GM23338 (cell line): ENCODE results near the gene LEMD2. TPM values are rescaled to one million over a fixed set of nuclear protein-coding genes. Genes with fewer than 3 reads are reported as not detected.

Source experiments
- ATAC-seq: fragments of 200-7000 bp; cut with Tn5 transposase; 3 replicates; pipeline ENCODE4 v1.9.1; 2020
- DNase-seq: peaks from one replicate; pipeline ENCODE4 v3.0.0-alpha.2; 2015; ENCODE audit warnings: low spot score
- H2AFZ ChIP-seq: fragments of 200-600 bp; sonication (generic); 2 replicates; pipeline ENCODE4 v1.8.0; 2016; ENCODE audit warnings: antibody characterized with exemption, mild to moderate bottlenecking, moderate library complexity
- H3F3A ChIP-seq: fragments of 200-600 bp; sonication (generic); replicated peaks from 2 replicates; pipeline ENCODE4 v1.8.0; 2017; ENCODE audit warnings: antibody characterized with exemption, mixed run types, low read depth
- H3K27ac ChIP-seq: fragments of 200-600 bp; sonication (generic); 2 replicates; pipeline ENCODE4 v1.6.1; 2016; ENCODE audit warnings: low read depth
- H3K27me3 ChIP-seq: fragments of 200-600 bp; sonication (generic); 2 replicates; pipeline ENCODE4 v1.8.0; 2016; ENCODE audit warnings: mild to moderate bottlenecking, mixed run types, moderate library complexity; ENCODE audit not compliant: insufficient read depth
- H3K36me3 ChIP-seq: fragments of 200-600 bp; sonication (generic); 2 replicates; pipeline ENCODE4 v1.8.0; 2016; ENCODE audit warnings: mild to moderate bottlenecking; ENCODE audit not compliant: insufficient read depth
- H3K4me1 ChIP-seq: fragments of 200-600 bp; sonication (generic); 2 replicates; pipeline ENCODE4 v1.8.0; 2016; ENCODE audit warnings: mild to moderate bottlenecking, moderate library complexity; ENCODE audit not compliant: insufficient read depth
- H3K4me2 ChIP-seq: fragments of 200-600 bp; sonication (generic); 2 replicates; pipeline ENCODE4 v1.7.1; 2017; ENCODE audit warnings: mixed run types
- H3K4me3 ChIP-seq: fragments of 200-600 bp; sonication (generic); 2 replicates; pipeline ENCODE4 v1.6.1; 2016; ENCODE audit warnings: mixed run types
- H3K79me2 ChIP-seq: fragments of 200-600 bp; sonication (generic); replicated peaks from 2 replicates; pipeline ENCODE4 v1.8.0; 2017; ENCODE audit warnings: mild to moderate bottlenecking; ENCODE audit not compliant: insufficient read depth
- H3K9me2 ChIP-seq: fragments of 200-600 bp; sonication (generic); 2 replicates; pipeline ENCODE4 v1.8.0; 2017; ENCODE audit not compliant: insufficient read depth
- H4K20me1 ChIP-seq: fragments of 200-600 bp; sonication (generic); replicated peaks from 2 replicates; pipeline ENCODE4 v1.8.0; 2017; ENCODE audit warnings: mild to moderate bottlenecking; ENCODE audit not compliant: insufficient read depth
- H3K27ac Mint-ChIP-seq: 2 replicates; pipeline ENCODE4 v1.8.0; 2020; ENCODE audit warnings: inconsistent platforms, mild to moderate bottlenecking, moderate library complexity, mixed read lengths
- H3K27me3 Mint-ChIP-seq: 3 replicates; pipeline ENCODE4 v1.8.0; 2022; ENCODE audit warnings: low read depth, mild to moderate bottlenecking, moderate library complexity, mixed read lengths, inconsistent platforms; ENCODE audit not compliant: insufficient read depth, poor library complexity
- H3K36me3 Mint-ChIP-seq: 3 replicates; pipeline ENCODE4 v1.8.0; 2021; ENCODE audit warnings: low read depth, mild to moderate bottlenecking, inconsistent platforms, moderate library complexity, mixed read lengths
- H3K4me1 Mint-ChIP-seq: 3 replicates; pipeline ENCODE4 v1.8.0; 2020; ENCODE audit warnings: mild to moderate bottlenecking, inconsistent platforms, mixed read lengths
- H3K4me3 Mint-ChIP-seq: 3 replicates; pipeline ENCODE4 v1.8.0; 2021; ENCODE audit warnings: moderate library complexity, mild to moderate bottlenecking, inconsistent platforms, mixed read lengths
- H3K9me3 Mint-ChIP-seq: 3 replicates; pipeline ENCODE4 v1.8.0; 2020; ENCODE audit warnings: moderate library complexity, mild to moderate bottlenecking, inconsistent platforms, mixed read lengths
- CREB1 ChIP-seq: fragments of 250-450 bp; sonication (Bioruptor Pico); IDR thresholded peaks from 2 replicates; pipeline ENCODE4 v1.5.0; 2020; ENCODE audit warnings: low read depth, mild to moderate bottlenecking, moderate library complexity
- CTCF ChIP-seq, 2 experiments: fragments of 200-600 bp in 1 of 2; sonication (generic) in 1 of 2; conservative IDR thresholded peaks; 2 replicates each; pipeline versions ENCODE4 v1.5.1 to v1.6.1; 2016 to 2017; ENCODE audit warnings: antibody characterized with exemption in 2 of 2, low read depth in 2 of 2, mild to moderate bottlenecking in 2 of 2, moderate library complexity in 1 of 2
- EZH2 ChIP-seq: fragments of 200-600 bp; sonication (generic); IDR thresholded peaks from one replicate; pipeline ENCODE4 v1.8.0; 2017; ENCODE audit warnings: antibody characterized with exemption, mild to moderate bottlenecking, low read depth; ENCODE audit not compliant: unreplicated experiment
- POLR2AphosphoS5 ChIP-seq: IDR thresholded peaks from 2 replicates; pipeline ENCODE4 v1.6.1; 2016; ENCODE audit warnings: antibody characterized with exemption, low read depth
- REST ChIP-seq: IDR thresholded peaks from one replicate; pipeline ENCODE4 v1.6.1; 2018; ENCODE audit warnings: antibody characterized with exemption; ENCODE audit not compliant: unreplicated experiment
- STAT1 ChIP-seq: IDR thresholded peaks from one replicate; pipeline ENCODE4 v1.6.1; 2016; ENCODE audit warnings: antibody characterized with exemption; ENCODE audit not compliant: unreplicated experiment
- ZNF114 ChIP-seq: fragments of 250-450 bp; sonication (Bioruptor Pico); IDR thresholded peaks from 2 replicates; pipeline ENCODE4 v1.5.0; 2020; ENCODE audit warnings: mild to moderate bottlenecking, moderate library complexity
- polyA plus RNA-seq: library from polyadenylated mRNA; unstranded; fragments of >200 nt; fragmentation: Nextera tagmentation; extraction: Ambion mirVana; gene quantifications from 2 replicates; pipeline ENCODE4 v1.2.1, GENCODE V29; 2016
- total RNA-seq: library from RNA; depleted of rRNA; stranded (reverse); fragments of >200 nt; shearing (Covaris generic); gene quantifications from 2 replicates; pipeline ENCODE4 v1.2.3, GENCODE V29; 2014

LEMD2 gene
- total and polyA plus RNA-seq, 2 experiments from 2014 or later, result 28.6 to 64.7 TPM

DNA sequence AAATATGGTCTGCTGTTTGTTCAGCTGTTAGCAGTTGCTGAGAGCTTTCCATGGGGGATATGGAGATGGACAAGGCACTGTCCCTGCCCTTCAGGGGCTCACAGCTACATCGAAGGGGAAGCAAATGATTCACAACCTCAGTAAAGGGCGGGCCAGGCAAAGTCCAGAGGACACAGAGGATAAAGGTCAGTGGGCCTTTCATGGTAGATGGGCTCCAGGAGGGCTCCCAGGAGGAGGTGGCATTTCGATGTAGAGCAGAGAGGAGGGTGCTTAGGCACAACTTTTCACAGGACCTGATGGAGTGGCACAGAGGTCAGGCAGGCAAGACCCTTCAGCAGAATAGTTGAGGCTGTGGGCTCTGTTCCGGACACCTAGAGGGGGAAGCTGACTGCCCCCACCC is 30.1 kb upstream of the LEMD2 start (continued):
- TF ChIP-seq CTCF (conservative IDR thresholded peaks at IDR 0.05; ENCODE audit: low read depth in 2 of 2) (no peak), REST (no peak), CREB1 (CRISPR knock-in tag) (no peak), STAT1 (no peak)

DNA sequence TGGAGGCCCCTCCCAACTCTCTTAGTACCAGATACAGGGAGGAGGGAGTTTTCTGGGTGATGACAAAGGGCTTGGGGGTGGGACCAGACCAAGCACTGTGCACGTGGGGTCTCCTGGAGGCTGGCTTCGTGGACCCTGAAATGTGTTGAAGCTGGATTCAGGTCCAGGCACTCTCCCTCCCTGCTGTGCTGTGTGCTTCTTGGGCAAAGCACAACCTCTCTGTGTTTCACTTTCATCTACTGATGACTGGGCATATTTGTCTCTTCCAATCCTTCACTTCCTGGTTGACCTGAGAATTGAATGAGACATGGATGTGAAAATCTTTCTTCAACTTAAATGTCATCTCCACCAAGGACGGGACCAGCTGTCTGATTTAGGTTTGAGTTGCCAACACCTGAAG is 29.4 kb upstream of the LEMD2 start:
- ATAC-seq, result no peak

GRCh38 chr6:33817489-33817888 is 28.6 kb upstream of the LEMD2 start:
- Mint-ChIP-seq H3K4me3 (no peak overlapping the region), H3K4me1 (peaks cover 34% of the 10 kb centered on the region), H3K27me3 (peaks cover 6% of the 10 kb centered on the region), H3K27ac (no peak overlapping the region), H3K9me3 (no peaks in the 10 kb centered on the region), H3K36me3 (no peaks in the 10 kb centered on the region)
- no peaks in the 10 kb centered on the region for H3K27me3 ChIP-seq
- ATAC-seq (no peak), DNase-seq (no peak)
- H3K27ac ChIP-seq, result no peak overlapping the region
- H3K4me2 ChIP-seq, result no peak overlapping the region
- no peaks in the 10 kb centered on the region for H3K79me2 ChIP-seq
- H3K4me3 ChIP-seq, result no peak overlapping the region
- H2AFZ ChIP-seq, result no peak overlapping the region; the same call in 1 of the 2 replicates
- H3K36me3 ChIP-seq, result no peaks in the 10 kb centered on the region
- H3F3A ChIP-seq, result 0 out of 2 replicates have a peak, but pooled peaks cover 6% of the 10 kb centered on the region
- peaks cover 6% of the 10 kb centered on the region; the same call in 1 of the 2 replicates for H3K9me2 ChIP-seq
- H4K20me1 ChIP-seq, result no peaks in the 10 kb centered on the region
- peaks cover 24% of the 10 kb centered on the region for H3K4me1 ChIP-seq
- TF ChIP-seq ZNF114 (CRISPR knock-in tag) (no peak), CTCF (conservative IDR thresholded peaks at IDR 0.05; ENCODE audit: low read depth in 2 of 2) (no peak), EZH2 (no peak)

More for the DNA sequence above, 29.4 kb upstream of the LEMD2 start:
- H3K27ac Mint-ChIP-seq, result no peak overlapping the region
- H3K27ac ChIP-seq, result no peak overlapping the region
- peaks cover 10% of the 10 kb centered on the region for H3K27me3 Mint-ChIP-seq
- peaks cover 25% of the 10 kb centered on the region for H3K4me1 ChIP-seq
- no peaks in the 10 kb centered on the region; the same call in 2 of the 3 replicates for H3K36me3 Mint-ChIP-seq
- H3K4me3 Mint-ChIP-seq, result no peak overlapping the region
- H2AFZ ChIP-seq, result no peak overlapping the region
- no peaks in the 10 kb centered on the region for H3K9me3 Mint-ChIP-seq
- no peak for DNase-seq
- H3K4me2 ChIP-seq, result no peak overlapping the region
- TF ChIP-seq POLR2AphosphoS5, result no peak
- TF ChIP-seq STAT1, result no peak
- H3K27me3 ChIP-seq, result no peaks in the 10 kb centered on the region
- H3K4me1 Mint-ChIP-seq, result peaks cover 36% of the 10 kb centered on the region
- H3K79me2 ChIP-seq, result no peaks in the 10 kb centered on the region
- 0 out of 2 replicates have a peak, but pooled peaks cover 6% of the 10 kb centered on the region for H3F3A ChIP-seq
- no peak overlapping the region for H3K4me3 ChIP-seq
- H4K20me1 ChIP-seq, result no peaks in the 10 kb centered on the region
- H3K36me3 ChIP-seq, result no peaks in the 10 kb centered on the region
- peaks cover 6% of the 10 kb centered on the region; the same call in 1 of the 2 replicates for H3K9me2 ChIP-seq
